CD14-positive monocyte (primary cell): ENCODE data around the gene HBZ. TPM values are rescaled to one million over a fixed set of nuclear protein-coding genes. Genes with fewer than 3 reads are reported as not detected.
"Not testable (repeated sequence)": the region's sequence is repeated elsewhere in the genome, so short reads cannot be mapped to it uniquely, and the experiment has no call there.

Source experiments
- DNase-seq, 3 donors: peaks; one replicate each; pipeline ENCODE4 v3.0.0-alpha.2; 2011 to 2022
- H2AFZ ChIP-seq: 2 replicates; pipeline ENCODE4 v1.6.0; 2012; ENCODE audit warnings: mild to moderate bottlenecking, low read depth, low read length, inconsistent platforms; ENCODE audit not compliant: insufficient read depth, poor library complexity, severe bottlenecking
- H3K27ac ChIP-seq, 2 donors: 1 replicate in 1 of 2; 2 replicates in 1 of 2; pipeline ENCODE4 v1.5.1; 2012 to 2013; ENCODE audit warnings: low read length in 2 of 2, control low read depth in 1 of 2, inconsistent platforms in 1 of 2, low read depth in 1 of 2, mild to moderate bottlenecking in 1 of 2
- H3K27me3 ChIP-seq, 2 donors: one replicate each; pipeline versions ENCODE4 v1.6.0 to v1.6.1; 2011 to 2013; ENCODE audit warnings: low read length in 2 of 2; ENCODE audit not compliant: control insufficient read depth in 2 of 2, insufficient read depth in 2 of 2
- H3K36me3 ChIP-seq, 2 donors: replicated peaks in 1 of 2; 1 replicate in 1 of 2; 2 replicates in 1 of 2; pipeline versions ENCODE4 v1.5.1 to v1.6.1; 2012 to 2013; ENCODE audit warnings: low read length in 2 of 2, control low read depth in 1 of 2, inconsistent platforms in 1 of 2, mild to moderate bottlenecking in 1 of 2; ENCODE audit not compliant: insufficient read depth in 2 of 2, control insufficient read depth in 1 of 2
- H3K4me1 ChIP-seq, 2 donors: 1 replicate in 1 of 2; 2 replicates in 1 of 2; pipeline versions ENCODE4 v1.5.1 to v1.6.1; 2012 to 2013; ENCODE audit warnings: low read length in 2 of 2, control low read depth in 1 of 2, inconsistent platforms in 1 of 2, mild to moderate bottlenecking in 1 of 2, moderate library complexity in 1 of 2; ENCODE audit not compliant: insufficient read depth in 2 of 2, control insufficient read depth in 1 of 2
- H3K4me2 ChIP-seq: replicated peaks from 2 replicates; pipeline ENCODE3; 2012; ENCODE audit warnings: low read length, moderate library complexity, mild to moderate bottlenecking; ENCODE audit not compliant: poor library complexity, severe bottlenecking; ENCODE audit errors: extremely low read depth
- H3K4me3 ChIP-seq, 3 experiments: fragments of 200-600 bp in 1 of 3; sonication (generic) in 1 of 3; replicated peaks in 1 of 3; 1 replicate in 2 of 3; 2 replicates in 1 of 3; pipeline ENCODE4 v1.5.1; 2011 to 2013; ENCODE audit warnings: low read length in 3 of 3, mild to moderate bottlenecking in 3 of 3, control low read depth in 2 of 3, low read depth in 2 of 3, inconsistent platforms in 1 of 3, moderate library complexity in 1 of 3
- H3K79me2 ChIP-seq: 2 replicates; pipeline ENCODE4 v1.6.0; 2012; ENCODE audit warnings: mild to moderate bottlenecking, control low read depth, inconsistent platforms, low read length, moderate library complexity; ENCODE audit not compliant: insufficient read depth
- H3K9ac ChIP-seq: 2 replicates; pipeline ENCODE4 v1.6.0; 2017; ENCODE audit warnings: low read length, mild to moderate bottlenecking; ENCODE audit not compliant: insufficient read depth, poor library complexity, severe bottlenecking
- H3K9me3 ChIP-seq, 2 donors: replicated peaks in 1 of 2; 1 replicate in 1 of 2; 2 replicates in 1 of 2; pipeline versions ENCODE4 v1.5.1 to v1.6.1; 2012 to 2013; ENCODE audit warnings: low read length in 2 of 2, control low read depth in 1 of 2; ENCODE audit not compliant: control insufficient read depth in 1 of 2, insufficient read depth in 1 of 2
- H4K20me1 ChIP-seq: 2 replicates; pipeline ENCODE4 v1.6.0; 2012; ENCODE audit warnings: mild to moderate bottlenecking, low read length, control low read depth, moderate library complexity; ENCODE audit not compliant: insufficient read depth
- H3K27ac Mint-ChIP-seq, 7 donors: one replicate each; pipeline ENCODE4 v1.8.0; 2020; ENCODE audit warnings: mild to moderate bottlenecking in 7 of 7, mixed read lengths in 7 of 7, moderate library complexity in 6 of 7, inconsistent platforms in 2 of 7
- H3K27me3 Mint-ChIP-seq, 3 donors: one replicate each; pipeline ENCODE4 v1.8.0; 2021 to 2022; ENCODE audit warnings: low read depth in 3 of 3, mild to moderate bottlenecking in 3 of 3, mixed read lengths in 3 of 3, moderate library complexity in 3 of 3, inconsistent platforms in 1 of 3
- H3K36me3 Mint-ChIP-seq, 2 donors: one replicate each; pipeline ENCODE4 v1.8.0; 2020; ENCODE audit warnings: mixed read lengths in 2 of 2, inconsistent platforms in 1 of 2, mild to moderate bottlenecking in 1 of 2
- H3K4me1 Mint-ChIP-seq: one replicate; pipeline ENCODE4 v1.8.0; 2020; ENCODE audit warnings: mild to moderate bottlenecking, mixed read lengths
- H3K4me3 Mint-ChIP-seq, 2 donors: one replicate each; pipeline ENCODE4 v1.8.0; 2020; ENCODE audit warnings: mild to moderate bottlenecking in 2 of 2, mixed read lengths in 2 of 2, moderate library complexity in 1 of 2
- H3K9me3 Mint-ChIP-seq, 7 donors: one replicate each; pipeline ENCODE4 v1.8.0; 2020 to 2022; ENCODE audit warnings: mixed read lengths in 7 of 7, mild to moderate bottlenecking in 6 of 7, moderate library complexity in 6 of 7, inconsistent platforms in 2 of 7
- CTCF ChIP-seq: fragments of 200-600 bp; IDR thresholded peaks from one replicate; pipeline ENCODE4 v1.8.0; 2022; ENCODE audit warnings: antibody characterized with exemption, mild to moderate bottlenecking
- WGBS: methylation state at CpG from one replicate; pipeline ENCODE4 v1.1.5; 2013; ENCODE audit warnings: missing lambda C conversion rate; ENCODE audit not compliant: insufficient coverage; 5-methylcytosine and 5-hydroxymethylcytosine counted together
- intact Hi-C, 2 donors: fragments of 100-400 bp; cut with micrococcal nuclease; formaldehyde crosslinking; loops; one replicate each; pipeline versions ENCODE4 v1.15.0 to v1.15.1; 2023
- polyA plus RNA-seq, 3 donors: library from polyadenylated mRNA; depleted of rRNA in 1 of 3; unstranded in 2 of 3; stranded (reverse) in 1 of 3; fragments of 300-500 nt in 2 of 3; fragments of >200 nt in 1 of 3; fragmentation: Illumina TruSeq in 2 of 3; gene quantifications; 1 replicate in 2 of 3; 2 replicates in 1 of 3; pipeline ENCODE4 v1.2.3, GENCODE V29; 2012 to 2021

The HBZ gene
- polyA plus RNA-seq, 3 donors = not detected

DNA sequence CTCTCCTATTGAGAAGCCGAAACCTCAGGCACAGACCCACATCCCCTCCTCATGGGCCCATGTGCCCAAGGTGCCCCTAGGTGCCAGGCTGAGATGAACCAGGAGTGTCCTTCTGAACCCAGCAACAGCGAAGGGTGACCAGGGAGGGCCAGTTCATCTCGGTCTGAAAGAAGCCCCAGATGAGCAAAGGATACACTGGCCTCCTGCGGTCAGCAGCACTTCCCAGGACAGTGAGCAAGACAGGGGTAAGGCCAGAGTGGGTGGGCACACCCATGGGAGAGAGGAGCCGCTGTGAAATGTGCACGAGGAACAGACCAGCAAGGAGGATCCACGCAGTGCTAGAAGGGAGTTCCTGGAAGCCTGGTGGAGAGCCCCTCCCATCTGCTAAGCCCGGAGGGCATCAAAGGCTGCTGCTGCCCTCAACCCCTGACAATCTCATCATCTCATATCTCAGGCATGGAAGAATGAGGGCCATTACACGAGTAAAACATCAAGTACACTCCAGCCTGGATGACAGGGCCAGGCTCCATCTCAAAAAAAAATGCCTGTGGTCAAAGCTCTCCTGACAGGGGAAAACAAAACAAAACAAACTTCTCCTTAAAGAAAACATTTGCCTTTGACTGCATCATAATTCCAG is 3.3 kb upstream of the HBZ start:
- H3K4me3 ChIP-seq = no peak overlapping the region
- Mint-ChIP-seq H3K9me3 (peaks cover 0 to 2% (median 0%) of the 10 kb centered on the region in 7 donors), H3K36me3 (no peaks in the 10 kb centered on the region), H3K27ac (no peak overlapping the region), H3K4me1 (peaks cover under 1% of the 10 kb centered on the region), H3K27me3 (peaks cover 34 to 58% (median 35%) of the 10 kb centered on the region in 3 donors), H3K4me3 (no peak overlapping the region)
- H3K9ac ChIP-seq = no peak overlapping the region
- no peak for DNase-seq
- no peaks in the 10 kb centered on the region for H3K36me3 ChIP-seq
- H3K27ac ChIP-seq = no peak overlapping the region
- H2AFZ ChIP-seq = no peak overlapping the region
- peaks cover 2 to 24% of the 10 kb centered on the region in 2 donors for H3K27me3 ChIP-seq
- intact Hi-C loops = no loop called here
- WGBS = 61% methylated on average over 9 of the region's 9 CpGs
- peaks cover under 1% of the 10 kb centered on the region in 2 donors for H3K4me1 ChIP-seq
- no peaks in the 10 kb centered on the region for H4K20me1 ChIP-seq
- no peaks in the 10 kb centered on the region for H3K9me3 ChIP-seq
- no peak for TF ChIP-seq CTCF
- H3K4me2 ChIP-seq = no peak overlapping the region
- no peaks in the 10 kb centered on the region for H3K79me2 ChIP-seq

DNA sequence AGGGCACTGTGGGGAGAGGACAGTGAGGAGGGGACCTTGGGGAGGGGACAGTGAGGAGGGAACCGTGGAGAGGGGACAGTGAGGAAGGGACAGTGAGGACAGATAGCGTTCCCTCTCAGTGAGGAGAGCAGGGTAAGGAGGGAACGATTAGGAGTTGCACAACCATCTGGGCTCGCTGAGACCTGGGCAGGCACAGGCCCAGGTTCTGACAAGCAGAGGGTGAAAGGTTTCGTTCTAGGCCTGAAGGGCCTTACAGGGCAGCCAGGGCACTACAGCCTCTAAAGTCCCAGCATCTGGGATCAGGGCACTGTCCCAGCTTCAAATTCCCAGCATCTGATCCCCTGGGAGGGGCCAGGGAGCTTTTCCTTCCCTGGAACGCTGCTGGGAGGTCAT is 681 bp downstream of the HBZ start:
- H3K9me3 ChIP-seq, H3K4me3 ChIP-seq, H3K4me2 ChIP-seq, H3K4me1 Mint-ChIP-seq, intact Hi-C loops, H3K27ac ChIP-seq, H4K20me1 ChIP-seq, H2AFZ ChIP-seq, H3K79me2 ChIP-seq, H3K36me3 ChIP-seq, H3K4me1 ChIP-seq, H3K36me3 Mint-ChIP-seq, DNase-seq, H3K9me3 Mint-ChIP-seq, H3K9ac ChIP-seq, H3K27ac Mint-ChIP-seq: not testable (repeated sequence)
- Mint-ChIP-seq H3K4me3 (peak overlapping the region in 1 of 2 donors; percentile 35), H3K27me3 (peaks cover 60 to 83% (median 64%) of the 10 kb centered on the region in 3 donors)
- WGBS = 50% methylated on average over 1 of the region's 6 CpGs
- peaks cover 18 to 50% of the 10 kb centered on the region in 2 donors for H3K27me3 ChIP-seq

GRCh38 chr16:153550-154216 is 1.2 kb downstream of the HBZ start:
- H3K27ac Mint-ChIP-seq, H3K36me3 Mint-ChIP-seq, H3K4me1 Mint-ChIP-seq, H3K4me3 Mint-ChIP-seq, H3K4me2 ChIP-seq, H3K27ac ChIP-seq, H3K4me3 ChIP-seq, DNase-seq, H3K9ac ChIP-seq, H3K4me1 ChIP-seq, H3K9me3 ChIP-seq, H4K20me1 ChIP-seq, H3K9me3 Mint-ChIP-seq, H3K79me2 ChIP-seq, H2AFZ ChIP-seq, intact Hi-C loops, H3K36me3 ChIP-seq: not testable (repeated sequence)
- peaks cover 18 to 47% of the 10 kb centered on the region in 2 donors for H3K27me3 ChIP-seq
- WGBS = no CpG with 5 or more reads among the region's 74 CpGs
- H3K27me3 Mint-ChIP-seq = peaks cover 62 to 79% (median 64%) of the 10 kb centered on the region in 3 donors
